AG09309 (cell line): ENCODE data around the gene DTWD2.

Experiments
- DNase-seq: peaks from one replicate; pipeline ENCODE4 v3.0.0-alpha.2; 2010; ENCODE audit warnings: low read depth
- H3K4me3 ChIP-seq: 2 replicates; pipeline ENCODE4 v1.5.1; 2011; ENCODE audit warnings: mild to moderate bottlenecking, low read depth, low read length, moderate library complexity; ENCODE audit not compliant: control insufficient read depth
- TF ChIP-seq, protein P1 (sequence below): IDR thresholded peaks from 2 replicates; pipeline ENCODE4 v1.5.1; 2011; ENCODE audit warnings: mild to moderate bottlenecking, low read depth, low read length, inconsistent platforms; ENCODE audit not compliant: insufficient read depth, control insufficient read depth; ENCODE audit errors: missing control alignments

The DTWD2 gene

DNA sequence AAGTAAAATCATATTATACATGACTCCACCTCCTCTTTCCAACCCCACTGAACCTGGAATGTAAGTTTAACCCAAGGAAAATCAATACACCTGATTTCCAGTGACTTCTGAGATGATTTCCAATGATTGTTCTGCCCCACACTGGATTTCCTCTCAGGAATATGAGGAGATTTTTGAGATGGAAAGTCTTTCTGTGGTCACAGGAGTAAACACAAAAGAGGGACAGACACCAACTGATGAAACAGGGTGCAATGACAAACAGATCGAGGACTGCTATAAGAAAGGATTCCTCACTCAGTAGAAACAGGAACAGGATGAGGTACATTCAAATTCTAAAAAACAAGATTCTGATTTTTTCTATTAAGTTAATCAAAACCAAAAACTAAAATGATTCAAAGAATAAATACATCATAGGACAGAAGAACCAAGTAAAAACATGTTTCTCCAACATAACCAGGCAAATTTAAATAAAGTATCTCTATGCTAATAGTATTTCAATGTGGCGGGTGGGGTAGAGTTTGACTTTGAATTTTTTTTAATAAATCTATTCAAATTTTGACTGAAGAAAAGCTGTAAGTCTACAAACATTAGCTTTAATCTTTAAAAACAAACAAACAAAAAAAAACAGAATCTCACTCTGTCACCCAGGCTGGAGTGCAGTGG, 42.1 kb downstream of the DTWD2 start:
- no peak for DNase-seq
- TF ChIP-seq, protein P1, sequence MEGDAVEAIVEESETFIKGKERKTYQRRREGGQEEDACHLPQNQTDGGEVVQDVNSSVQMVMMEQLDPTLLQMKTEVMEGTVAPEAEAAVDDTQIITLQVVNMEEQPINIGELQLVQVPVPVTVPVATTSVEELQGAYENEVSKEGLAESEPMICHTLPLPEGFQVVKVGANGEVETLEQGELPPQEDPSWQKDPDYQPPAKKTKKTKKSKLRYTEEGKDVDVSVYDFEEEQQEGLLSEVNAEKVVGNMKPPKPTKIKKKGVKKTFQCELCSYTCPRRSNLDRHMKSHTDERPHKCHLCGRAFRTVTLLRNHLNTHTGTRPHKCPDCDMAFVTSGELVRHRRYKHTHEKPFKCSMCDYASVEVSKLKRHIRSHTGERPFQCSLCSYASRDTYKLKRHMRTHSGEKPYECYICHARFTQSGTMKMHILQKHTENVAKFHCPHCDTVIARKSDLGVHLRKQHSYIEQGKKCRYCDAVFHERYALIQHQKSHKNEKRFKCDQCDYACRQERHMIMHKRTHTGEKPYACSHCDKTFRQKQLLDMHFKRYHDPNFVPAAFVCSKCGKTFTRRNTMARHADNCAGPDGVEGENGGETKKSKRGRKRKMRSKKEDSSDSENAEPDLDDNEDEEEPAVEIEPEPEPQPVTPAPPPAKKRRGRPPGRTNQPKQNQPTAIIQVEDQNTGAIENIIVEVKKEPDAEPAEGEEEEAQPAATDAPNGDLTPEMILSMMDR = no peak
- H3K4me3 ChIP-seq = no peak overlapping the region

DNA sequence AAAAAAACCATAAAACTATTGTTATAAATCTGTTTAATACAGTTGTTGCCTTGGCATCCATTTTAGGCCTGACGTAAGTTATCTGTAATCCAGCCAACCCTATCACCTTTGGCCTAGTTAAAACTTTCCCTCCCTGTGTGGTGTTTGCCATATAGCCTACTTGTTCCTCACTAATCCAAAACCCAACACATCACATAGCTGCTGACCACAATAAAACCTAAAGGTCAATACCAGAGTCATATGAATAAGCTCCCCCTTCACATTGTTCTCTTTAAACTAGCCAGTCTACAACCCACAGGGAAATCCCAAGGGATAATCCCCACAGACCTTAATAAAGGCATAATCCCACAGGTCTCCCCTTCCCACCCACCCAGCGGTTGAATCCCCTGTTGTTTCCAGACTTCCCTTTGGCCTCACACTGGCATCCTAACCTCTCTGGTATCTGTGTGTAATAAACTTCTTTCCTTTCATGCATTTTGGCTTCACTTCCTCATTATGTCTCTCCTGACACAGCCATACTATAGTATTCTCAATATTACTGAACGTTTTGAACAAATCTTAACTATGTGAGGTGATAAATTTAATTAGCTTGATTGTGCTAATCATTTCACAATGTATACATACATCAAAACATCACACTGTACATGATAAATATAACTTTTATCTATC, 50.8 kb downstream of the DTWD2 start:
- DNase-seq = no peak
- no peak overlapping the region for H3K4me3 ChIP-seq
- TF ChIP-seq, protein P1 = no peak

DNA sequence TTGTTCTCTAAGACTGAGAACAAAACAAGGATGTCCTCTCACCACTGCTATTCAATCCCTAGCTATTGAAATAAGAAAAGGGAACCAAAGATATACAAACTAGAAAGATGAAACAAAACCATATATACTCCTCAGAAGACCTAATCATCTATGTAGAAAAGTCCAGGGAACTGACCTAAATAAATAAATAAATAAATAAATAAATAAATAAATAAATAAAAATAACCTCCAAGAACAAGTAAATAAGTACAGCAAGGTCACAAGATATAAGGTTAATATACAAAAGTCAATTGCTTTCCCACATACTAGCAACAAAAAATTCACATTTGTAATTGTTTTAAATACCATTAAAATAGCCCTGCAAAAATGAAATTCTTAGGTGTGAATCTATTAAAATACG, 54.6 kb downstream of the DTWD2 start:
- TF ChIP-seq, protein P1 = no peak
- H3K4me3 ChIP-seq = no peak overlapping the region
- no peak for DNase-seq

DNA sequence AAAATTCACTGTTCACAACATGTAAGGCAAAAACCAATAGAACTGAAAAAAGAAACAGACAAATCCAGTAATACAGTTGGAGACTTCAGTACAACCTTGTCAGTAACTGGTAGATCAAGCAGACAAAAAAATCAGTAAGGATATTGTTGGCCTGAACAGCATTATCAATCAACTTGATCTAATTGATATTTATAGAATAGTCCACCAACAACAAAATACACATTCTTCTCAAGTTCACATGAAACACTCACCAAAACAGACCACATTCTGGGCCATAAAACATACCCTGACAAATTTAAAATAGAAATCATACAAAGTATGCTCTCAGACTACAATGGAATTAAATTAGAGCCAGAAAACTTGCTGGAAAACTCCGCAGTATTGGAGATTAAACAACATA, 56.8 kb downstream of the DTWD2 start:
- TF ChIP-seq, protein P1 = no peak
- H3K4me3 ChIP-seq = no peak overlapping the region

DNA sequence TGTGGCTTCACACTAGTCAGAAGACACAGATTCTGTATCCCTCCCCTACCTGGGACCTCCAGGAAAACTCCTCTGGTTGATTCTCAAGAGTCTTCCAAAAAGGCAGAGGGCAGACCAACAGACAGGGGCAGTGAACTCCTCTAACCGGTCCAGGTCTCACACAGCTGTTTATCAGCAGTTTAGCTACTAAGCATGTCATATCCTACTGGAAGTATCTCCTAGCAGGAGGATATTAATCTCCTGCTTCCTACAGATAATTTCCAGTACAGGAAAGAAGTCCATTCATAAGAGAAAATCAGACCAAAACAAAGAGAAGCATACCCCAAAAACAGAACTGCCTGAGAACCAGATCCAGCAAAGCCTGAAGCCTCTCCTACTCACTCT, 64.3 kb downstream of the DTWD2 start:
- no peak overlapping the region for H3K4me3 ChIP-seq
- TF ChIP-seq, protein P1 = no peak
- DNase-seq = no peak

More for the DNA sequence above, 56.8 kb downstream of the DTWD2 start:
- DNase-seq = no peak

DNA sequence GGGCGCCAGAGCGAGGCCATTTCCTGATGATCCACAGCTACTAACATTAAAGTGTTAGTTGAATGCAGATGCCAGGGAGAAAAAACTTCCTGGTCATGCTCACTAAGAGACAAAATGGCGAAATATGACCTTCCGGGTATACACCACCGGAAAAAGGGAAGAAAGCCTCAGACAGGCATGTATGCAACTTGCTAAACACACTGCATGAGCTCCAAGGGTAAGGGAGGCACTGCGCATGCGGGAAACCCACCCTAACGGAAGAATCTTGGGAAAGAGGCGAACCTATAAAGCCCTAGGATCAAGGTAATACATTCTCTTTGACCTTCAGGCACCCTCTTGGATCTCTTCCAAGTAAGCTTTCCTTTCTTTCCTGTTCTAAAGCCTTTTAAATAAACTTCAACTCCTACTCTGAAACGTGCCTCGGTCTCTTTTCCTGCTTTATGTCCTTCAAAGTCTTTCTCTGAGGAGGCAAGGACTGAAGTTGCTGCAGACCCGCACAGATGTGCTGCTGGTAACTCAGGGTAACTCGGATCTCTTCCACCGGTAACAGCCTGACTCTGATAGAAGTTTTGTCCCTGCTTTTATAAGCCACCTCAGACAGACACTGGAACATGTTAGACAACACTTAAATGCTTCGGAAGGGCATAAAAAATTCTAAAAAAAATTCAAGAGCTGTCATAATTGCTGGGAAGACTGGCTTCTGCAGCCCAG, 64.9 kb downstream of the DTWD2 start:
- DNase-seq = no peak
- TF ChIP-seq, protein P1 = no peak

More for the DNA sequence above, 64.9 kb downstream of the DTWD2 start:
- no peak overlapping the region for H3K4me3 ChIP-seq
